ENCODE measurements around the gene LOXL4.

DNA sequence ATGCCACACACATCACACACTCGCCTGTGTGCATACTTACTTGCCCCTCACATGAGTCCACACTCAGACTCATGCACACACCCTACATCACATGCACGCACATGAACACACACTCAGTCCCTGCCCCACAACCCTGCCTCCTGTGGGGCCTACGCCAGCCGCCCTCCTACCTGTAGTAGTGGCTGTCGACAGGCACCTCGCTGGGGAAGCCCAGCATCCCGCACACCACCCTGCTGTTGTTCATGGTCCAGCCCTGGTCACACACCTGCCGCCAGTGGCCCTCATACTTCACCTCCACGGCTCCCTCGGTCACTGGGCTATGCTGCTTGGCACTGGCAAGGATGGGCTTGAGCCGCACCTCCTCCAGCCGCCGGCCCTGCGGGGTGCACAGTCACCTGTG is 7.2 kb downstream of the LOXL4 start:
- TF ChIP-seq MAX (IDR thresholded peaks at IDR 0.05) (no peak), CBX3 (IDR thresholded peaks at IDR 0.05; ENCODE audit: low read depth) (no peak), POLR2AphosphoS5 (IDR thresholded peaks at IDR 0.05; ENCODE audit: low read depth, low read length) (no peak), JUND (IDR thresholded peaks at IDR 0.05) (no peak), SIN3A (IDR thresholded peaks at IDR 0.05; ENCODE audit: low read depth) (no peak), ATF3 (IDR thresholded peaks at IDR 0.05) (no peak), CEBPB (IDR thresholded peaks at IDR 0.05; ENCODE audit: low read depth) (no peak), EZH2 (IDR thresholded peaks at IDR 0.05) (no peak), SP1 (IDR thresholded peaks at IDR 0.05; ENCODE audit: low read depth) (no peak)
- TF ChIP-seq, protein P1, sequence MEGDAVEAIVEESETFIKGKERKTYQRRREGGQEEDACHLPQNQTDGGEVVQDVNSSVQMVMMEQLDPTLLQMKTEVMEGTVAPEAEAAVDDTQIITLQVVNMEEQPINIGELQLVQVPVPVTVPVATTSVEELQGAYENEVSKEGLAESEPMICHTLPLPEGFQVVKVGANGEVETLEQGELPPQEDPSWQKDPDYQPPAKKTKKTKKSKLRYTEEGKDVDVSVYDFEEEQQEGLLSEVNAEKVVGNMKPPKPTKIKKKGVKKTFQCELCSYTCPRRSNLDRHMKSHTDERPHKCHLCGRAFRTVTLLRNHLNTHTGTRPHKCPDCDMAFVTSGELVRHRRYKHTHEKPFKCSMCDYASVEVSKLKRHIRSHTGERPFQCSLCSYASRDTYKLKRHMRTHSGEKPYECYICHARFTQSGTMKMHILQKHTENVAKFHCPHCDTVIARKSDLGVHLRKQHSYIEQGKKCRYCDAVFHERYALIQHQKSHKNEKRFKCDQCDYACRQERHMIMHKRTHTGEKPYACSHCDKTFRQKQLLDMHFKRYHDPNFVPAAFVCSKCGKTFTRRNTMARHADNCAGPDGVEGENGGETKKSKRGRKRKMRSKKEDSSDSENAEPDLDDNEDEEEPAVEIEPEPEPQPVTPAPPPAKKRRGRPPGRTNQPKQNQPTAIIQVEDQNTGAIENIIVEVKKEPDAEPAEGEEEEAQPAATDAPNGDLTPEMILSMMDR (IDR thresholded peaks at IDR 0.05 in 2 of 3, conservative IDR thresholded peaks at IDR 0.05 in 1 of 3; ENCODE audit: borderline replicate concordance in 1 of 3, insufficient read depth in 1 of 3, low read depth in 2 of 3, low read length in 2 of 3) = no peak
